MCF 10A (cell line): Measurements from ENCODE around the gene HRH2. TPM values are rescaled to one million over a fixed set of nuclear protein-coding genes. Genes with fewer than 3 reads are reported as not detected.

Experiments used
- BruUV-seq: library from RNA; stranded (reverse); fragments of 400-500 nt; replicated peaks from 2 replicates; lab custom pipeline; 2021; lab: Mats Ljungman, UMichigan
- CTCF ChIA-PET: fragments of 300-600 bp; sonication (Branson Sonifier 250); formaldehyde crosslinking; extraction: SDS; loops from one replicate; lab custom pipeline; 2021; ENCODE audit warnings: antibody characterized with exemption, inconsistent platforms; lab: Yijun Ruan, JAX
- POLR2A ChIA-PET: fragments of 300-600, 350-650 bp; sonication (Branson Sonifier 250); formaldehyde crosslinking; extraction: SDS; loops from one replicate; lab custom pipeline; 2020; ENCODE audit warnings: antibody characterized with exemption, inconsistent platforms; lab: Yijun Ruan, JAX
- DNase-seq: peaks from one replicate; pipeline ENCODE4 v3.0.0-alpha.2; 2018; ENCODE audit not compliant: unreplicated experiment
- H3K27ac Mint-ChIP-seq: one replicate; pipeline ENCODE4 v1.8.0; 2022; ENCODE audit warnings: mild to moderate bottlenecking, low read depth, mixed read lengths; ENCODE audit not compliant: unreplicated experiment
- H3K27me3 Mint-ChIP-seq: one replicate; pipeline ENCODE4 v1.8.0; 2022; ENCODE audit warnings: mixed read lengths; ENCODE audit not compliant: insufficient read depth, unreplicated experiment
- H3K36me3 Mint-ChIP-seq: one replicate; pipeline ENCODE4 v1.8.0; 2022; ENCODE audit warnings: mild to moderate bottlenecking, moderate library complexity, mixed read lengths; ENCODE audit not compliant: insufficient read depth, unreplicated experiment
- H3K4me1 Mint-ChIP-seq: one replicate; pipeline ENCODE4 v1.8.0; 2022; ENCODE audit warnings: mixed read lengths; ENCODE audit not compliant: insufficient read depth, unreplicated experiment
- H3K4me3 Mint-ChIP-seq: one replicate; pipeline ENCODE4 v1.8.0; 2022; ENCODE audit warnings: mild to moderate bottlenecking, moderate library complexity, mixed read lengths; ENCODE audit not compliant: unreplicated experiment
- H3K9me3 Mint-ChIP-seq: one replicate; pipeline ENCODE4 v1.8.0; 2022; ENCODE audit warnings: mixed read lengths; ENCODE audit not compliant: unreplicated experiment
- CTCF ChIP-seq: fragments of 200-600 bp; IDR thresholded peaks from one replicate; pipeline ENCODE4 v1.8.0; 2022; ENCODE audit warnings: antibody characterized with exemption, mild to moderate bottlenecking; ENCODE audit not compliant: unreplicated experiment
- intact Hi-C: fragments of 100-400 bp; cut with micrococcal nuclease; formaldehyde crosslinking; loops from 2 replicates; pipeline ENCODE4 v1.14.1; 2022
- total RNA-seq: library from RNA; stranded (reverse); gene quantifications from 2 replicates; pipeline ENCODE4 v1.2.3, GENCODE V29; 2022

HRH2 gene
- total RNA-seq, 1 experiment from 2014 or later: not detected

GRCh38 chr5:175690586-175690985 lies 32.7 kb downstream of the HRH2 start:
- Mint-ChIP-seq H3K4me3 (no peak overlapping the region), H3K4me1 (peaks cover 7% of the 10 kb centered on the region), H3K27ac (no peak overlapping the region), H3K27me3 (peaks cover 64% of the 10 kb centered on the region), H3K9me3 (no peaks in the 10 kb centered on the region), H3K36me3 (no peaks in the 10 kb centered on the region)
- ChIA-PET CTCF (interaction anchor here (2.2 to 2.4 kb wide), 2 partner anchors 11 to 156 kb away, joined by 9 to 12 read pairs; no protein-coding TSS in a partner anchor), POLR2A (no interaction called here)
- BruUV-seq: no TSS peak
- intact Hi-C loops: no loop called here
- TF ChIP-seq CTCF: no peak
- DNase-seq: no peak

- Mint-ChIP-seq H3K27ac (no peak overlapping the region), H3K4me3 (no peak overlapping the region), H3K36me3 (no peaks in the 10 kb centered on the region), H3K4me1 (peaks cover 7% of the 10 kb centered on the region), H3K27me3 (peaks cover 64% of the 10 kb centered on the region), H3K9me3 (no peaks in the 10 kb centered on the region)
- no peak for TF ChIP-seq CTCF
- intact Hi-C loops: no loop called here
- no peak for DNase-seq
- ChIA-PET CTCF (no interaction called here), POLR2A (no interaction called here)
- BruUV-seq: no TSS peak
Observed at GRCh38 chr5:175691761-175692160, 33.9 kb downstream of the HRH2 start.

- ChIA-PET CTCF (no interaction called here), POLR2A (no interaction called here)
- Mint-ChIP-seq H3K27me3 (peaks cover 61% of the 10 kb centered on the region), H3K4me1 (peaks cover 7% of the 10 kb centered on the region), H3K27ac (no peak overlapping the region), H3K9me3 (no peaks in the 10 kb centered on the region), H3K4me3 (no peak overlapping the region), H3K36me3 (no peaks in the 10 kb centered on the region)
- intact Hi-C loops: no loop called here
- no peak for TF ChIP-seq CTCF
- no TSS peak for BruUV-seq
- DNase-seq: no peak
Observed at GRCh38 chr5:175692235-175692995, 34.5 kb downstream of the HRH2 start.

GRCh38 chr5:175692996-175693710 lies 35.3 kb downstream of the HRH2 start:
- peaks cover 7% of the 10 kb centered on the region for H3K4me1 Mint-ChIP-seq
- intact Hi-C loops: no loop called here
- CTCF ChIA-PET: interaction anchor here (0.6 to 1.3 kb wide), 3 partner anchors 18 to 159 kb away, joined by 3 to 9 read pairs (median 3); no protein-coding TSS in a partner anchor

More at GRCh38 chr5:175692996-175693710, 35.3 kb downstream of the HRH2 start:
- TF ChIP-seq CTCF: no peak
- Mint-ChIP-seq H3K27ac (no peak overlapping the region), H3K36me3 (no peaks in the 10 kb centered on the region), H3K9me3 (no peaks in the 10 kb centered on the region), H3K27me3 (peaks cover 54% of the 10 kb centered on the region), H3K4me3 (no peak overlapping the region)
- POLR2A ChIA-PET: no interaction called here
- BruUV-seq: no TSS peak
- no peak for DNase-seq
